ENCODE data around the gene CHMP1B.
"Not testable (repeated sequence)": the region's sequence is repeated elsewhere in the genome, so short reads cannot be mapped to it uniquely, and the experiment has no call there.

CHMP1B gene

GRCh38 chr18:11842562-11842961 is 8.7 kb upstream of the CHMP1B start:
- DNase-seq = no peak

- DNase-seq = no peak
Observed at GRCh38 chr18:11844436-11844835, 6.8 kb upstream of the CHMP1B start.

GRCh38 chr18:11845654-11846053 is 5.6 kb upstream of the CHMP1B start:
- DNase-seq = no peak

GRCh38 chr18:11847811-11848210 is 3.4 kb upstream of the CHMP1B start:
- no peak for DNase-seq

- no peak for DNase-seq
Observed at GRCh38 chr18:11849279-11849678, 1.9 kb upstream of the CHMP1B start.

GRCh38 chr18:11849841-11850634 is 1.2 kb upstream of the CHMP1B start:
- peak; percentile 40 for DNase-seq

GRCh38 chr18:11850821-11851145 is 430 bp upstream of the CHMP1B start:
- DNase-seq = no peak

- peak; percentile 39 for DNase-seq
Observed at GRCh38 chr18:11851806-11852337, 659 bp downstream of the CHMP1B start.

- not testable (repeated sequence) for DNase-seq
Observed at GRCh38 chr18:11854554-11854953, 3.3 kb downstream of the CHMP1B start.

GRCh38 chr18:11857177-11857887 is 6.1 kb downstream of the CHMP1B start:
- DNase-seq = no peak

- no peak for DNase-seq
Observed at GRCh38 chr18:11859282-11859830, 8.1 kb downstream of the CHMP1B start.

GRCh38 chr18:11859903-11860407 is 8.7 kb downstream of the CHMP1B start:
- no peak for DNase-seq

- no peak for DNase-seq
Observed at GRCh38 chr18:11860594-11861450, 9.6 kb downstream of the CHMP1B start.

GRCh38 chr18:11861583-11862288 is 10.5 kb downstream of the CHMP1B start:
- no peak for DNase-seq

GRCh38 chr18:11862468-11863137 is 11.4 kb downstream of the CHMP1B start:
- no peak for DNase-seq

GRCh38 chr18:11864471-11864870 is 13.3 kb downstream of the CHMP1B start:
- DNase-seq = no peak

GRCh38 chr18:11865071-11865470 is 13.9 kb downstream of the CHMP1B start:
- no peak for DNase-seq

GRCh38 chr18:11866329-11866728 is 15.1 kb downstream of the CHMP1B start:
- no peak for DNase-seq

- no peak for DNase-seq
Observed at GRCh38 chr18:11866764-11867163, 15.6 kb downstream of the CHMP1B start.

- no peak for DNase-seq
Observed at GRCh38 chr18:11868230-11868629, 17.0 kb downstream of the CHMP1B start.

GRCh38 chr18:11871501-11871900 is 20.3 kb downstream of the CHMP1B start:
- DNase-seq = no peak

Data from stimulated activated naive CD4-positive, alpha-beta T cell treated with Interleukin-2 at 50 U/mL for 16 hours (primary cell).